Loucy (cell line): ENCODE results near the gene CASP12.
"Not testable (repeated sequence)": the region's sequence is repeated elsewhere in the genome, so short reads cannot be mapped to it uniquely, and the experiment has no call there.

Experiments used
- H2AFZ ChIP-seq: fragments of 200-600 bp; sonication (generic); 2 replicates; pipeline ENCODE4 v1.6.0; 2016; ENCODE audit warnings: antibody characterized with exemption, mild to moderate bottlenecking, low read length, moderate library complexity
- H3F3A ChIP-seq: fragments of 200-600 bp; 2 replicates; pipeline ENCODE4 v1.6.0; 2016; ENCODE audit warnings: antibody characterized with exemption, low read depth, mild to moderate bottlenecking
- H3K27me3 ChIP-seq: fragments of 200-600 bp; sonication (generic); 2 replicates; pipeline ENCODE4 v1.6.1; 2014; ENCODE audit warnings: low read length, mild to moderate bottlenecking; ENCODE audit not compliant: insufficient read depth, poor library complexity, severe bottlenecking
- H3K36me3 ChIP-seq: fragments of 200-600 bp; sonication (generic); 2 replicates; pipeline ENCODE4 v1.6.1; 2016; ENCODE audit warnings: low read length; ENCODE audit not compliant: insufficient read depth
- H3K4me1 ChIP-seq: fragments of 200-600 bp; sonication (generic); 2 replicates; pipeline ENCODE4 v1.5.1; 2014; ENCODE audit warnings: low read length, mild to moderate bottlenecking; ENCODE audit not compliant: insufficient read depth, poor library complexity, severe bottlenecking
- H3K4me2 ChIP-seq: fragments of 200-600 bp; sonication (generic); 2 replicates; pipeline ENCODE4 v1.6.0; 2014; ENCODE audit warnings: antibody characterized with exemption, low read length, low read depth, mild to moderate bottlenecking; ENCODE audit not compliant: poor library complexity, severe bottlenecking
- H3K4me3 ChIP-seq: fragments of 200-600 bp; sonication (generic); 2 replicates; pipeline ENCODE4 v1.5.1; 2014; ENCODE audit warnings: low read length, mild to moderate bottlenecking, mixed read lengths; ENCODE audit not compliant: poor library complexity, severe bottlenecking
- H3K79me2 ChIP-seq: fragments of 200-600 bp; sonication (generic); 2 replicates; pipeline ENCODE4 v1.6.1; 2014; ENCODE audit warnings: low read length; ENCODE audit not compliant: insufficient read depth
- H3K9ac ChIP-seq: fragments of 200-600 bp; sonication (generic); 2 replicates; pipeline ENCODE4 v1.6.0; 2014; ENCODE audit warnings: mild to moderate bottlenecking, low read depth, low read length, moderate library complexity; ENCODE audit not compliant: poor library complexity, severe bottlenecking
- H3K9me2 ChIP-seq: fragments of 200-600 bp; sonication (generic); replicated peaks from 2 replicates; pipeline ENCODE4 v1.6.1; 2016; ENCODE audit warnings: low read depth, low read length, mixed read lengths
- H3K9me3 ChIP-seq: fragments of 200-600 bp; sonication (generic); 2 replicates; pipeline ENCODE4 v1.6.1; 2014; ENCODE audit warnings: mild to moderate bottlenecking, antibody characterized with exemption, low read length, low read depth; ENCODE audit not compliant: insufficient read depth
- H4K20me1 ChIP-seq: fragments of 200-600 bp; sonication (generic); 2 replicates; pipeline ENCODE4 v1.6.0; 2014; ENCODE audit warnings: antibody characterized with exemption, low read length, mild to moderate bottlenecking; ENCODE audit not compliant: insufficient read depth, poor library complexity, severe bottlenecking
- CTCF ChIP-seq: fragments of 200-600 bp; sonication (generic); conservative IDR thresholded peaks from 2 replicates; pipeline ENCODE4 v1.5.1; 2014; ENCODE audit warnings: mild to moderate bottlenecking, antibody characterized with exemption, low read length
- EZH2phosphoT487 ChIP-seq: fragments of 200-600 bp; IDR thresholded peaks from 2 replicates; pipeline ENCODE4 v1.6.1; 2018; ENCODE audit warnings: antibody characterized with exemption, mild to moderate bottlenecking, moderate library complexity, borderline replicate concordance

CASP12 gene

GRCh38 chr11:104943561-104943960 is 45.3 kb upstream of the CASP12 start:
- Histone ChIP-seq H4K20me1 (no peaks in the 10 kb centered on the region), H3K4me3 (no peak overlapping the region), H3K4me2 (no peak overlapping the region), H3K4me1 (peaks cover 3% of the 10 kb centered on the region), H3K79me2 (no peaks in the 10 kb centered on the region), H3F3A (no peaks in the 10 kb centered on the region), H3K27me3 (no peaks in the 10 kb centered on the region), H3K36me3 (peaks cover 3% of the 10 kb centered on the region; the same call in 1 of the 2 replicates), H3K9ac (no peak overlapping the region), H3K9me2 (no peaks in the 10 kb centered on the region), H2AFZ (no peak overlapping the region), H3K9me3 (no peaks in the 10 kb centered on the region)
- no peak for TF ChIP-seq EZH2phosphoT487
- TF ChIP-seq CTCF = no peak

GRCh38 chr11:104934594-104934993 is 36.3 kb upstream of the CASP12 start:
- Histone ChIP-seq H3K9me2 (no peaks in the 10 kb centered on the region), H3K4me2 (peak overlapping the region; percentile 78), H3K27me3 (no peaks in the 10 kb centered on the region), H3K36me3 (no peaks in the 10 kb centered on the region), H3K79me2 (no peaks in the 10 kb centered on the region), H3K4me1 (peaks cover 27% of the 10 kb centered on the region), H3F3A (no peaks in the 10 kb centered on the region), H2AFZ (no peak overlapping the region), H3K4me3 (peak overlapping the region; percentile 60), H3K9me3 (peaks cover 2% of the 10 kb centered on the region; the same call in 1 of the 2 replicates), H3K9ac (peak overlapping the region; percentile 34), H4K20me1 (no peaks in the 10 kb centered on the region)
- TF ChIP-seq EZH2phosphoT487 (no peak), CTCF (no peak)

- H3K36me3 ChIP-seq, H4K20me1 ChIP-seq, H3K9me3 ChIP-seq, H3F3A ChIP-seq, H2AFZ ChIP-seq, H3K27me3 ChIP-seq, H3K79me2 ChIP-seq, H3K9me2 ChIP-seq: not testable (repeated sequence)
- peak overlapping the region; percentile 60 for H3K4me3 ChIP-seq
- H3K9ac ChIP-seq = peak overlapping the region; percentile 6
- H3K4me2 ChIP-seq = peak overlapping the region; percentile 78
- H3K4me1 ChIP-seq = peaks cover 27% of the 10 kb centered on the region
Observed at GRCh38 chr11:104934073-104934472, 35.8 kb upstream of the CASP12 start.

GRCh38 chr11:104928811-104929210 is 30.6 kb upstream of the CASP12 start:
- H3K4me3 ChIP-seq = no peak overlapping the region
- peaks cover 21% of the 10 kb centered on the region; the same call in 1 of the 2 replicates for H3K9me3 ChIP-seq
- no peaks in the 10 kb centered on the region for H3K36me3 ChIP-seq
- TF ChIP-seq CTCF (no peak), EZH2phosphoT487 (no peak)
- H3K4me1 ChIP-seq = peaks cover 5% of the 10 kb centered on the region
- no peaks in the 10 kb centered on the region for H3K9me2 ChIP-seq
- no peak overlapping the region for H2AFZ ChIP-seq
- H3K27me3 ChIP-seq = no peaks in the 10 kb centered on the region
- H4K20me1 ChIP-seq = no peaks in the 10 kb centered on the region
- no peaks in the 10 kb centered on the region for H3K79me2 ChIP-seq
- H3K9ac ChIP-seq = no peak overlapping the region
- H3K4me2 ChIP-seq = no peak overlapping the region
- no peaks in the 10 kb centered on the region for H3F3A ChIP-seq
